Measurements from ENCODE around the gene SETD3.

SETD3 gene

DNA sequence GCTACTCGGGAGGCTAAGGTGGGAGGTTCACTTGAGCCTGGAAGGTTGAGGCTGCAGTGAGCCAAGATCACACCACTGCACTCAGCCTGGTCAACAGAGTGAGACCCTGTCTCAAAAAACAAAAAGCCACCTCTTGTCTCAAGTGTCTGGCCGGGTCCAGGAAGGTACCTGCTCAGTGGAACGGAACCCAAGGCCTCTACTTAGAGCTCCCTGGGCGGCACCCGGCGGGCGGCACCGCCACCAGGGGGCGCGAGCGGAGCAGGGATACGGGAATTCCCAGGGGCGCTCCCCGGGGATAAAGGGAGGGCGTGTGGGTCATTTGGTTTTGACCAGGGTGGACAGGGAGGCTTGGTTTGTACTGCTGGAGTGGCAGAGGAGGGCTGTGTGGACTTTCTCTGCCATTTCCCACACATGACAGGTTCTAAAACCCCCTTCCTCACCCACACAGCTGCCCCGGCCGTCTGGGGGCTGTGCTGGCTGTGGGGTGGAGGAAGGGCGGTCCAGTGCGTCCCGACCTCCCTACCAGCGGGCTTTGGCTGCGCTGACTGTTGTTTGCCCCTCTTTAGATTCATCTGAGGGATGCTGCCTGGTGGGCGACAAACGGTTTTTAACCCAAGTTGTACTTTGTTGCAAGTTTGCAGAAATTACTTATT, 91.4 kb downstream of the SETD3 start:
- DNase-seq = no peak

DNA sequence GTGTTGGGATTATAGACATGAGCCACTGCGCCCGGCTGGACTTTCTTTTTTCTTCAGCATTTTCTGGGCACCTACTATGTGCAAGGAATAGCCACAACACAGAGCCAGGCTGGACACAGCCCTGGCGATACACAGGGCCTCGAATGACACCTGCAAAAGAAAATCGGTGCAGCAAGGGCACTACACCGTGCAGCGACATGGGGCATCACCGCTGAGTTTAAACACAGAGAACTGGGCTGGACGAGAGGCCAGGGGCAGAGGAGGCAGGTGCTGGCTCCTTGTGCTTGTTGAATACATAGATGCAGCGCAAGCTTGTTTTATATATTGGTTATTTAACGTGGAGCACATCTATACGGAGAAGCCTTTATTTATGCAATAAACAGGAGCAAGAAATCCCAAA, 92.4 kb downstream of the SETD3 start:
- no peak for DNase-seq

DNA sequence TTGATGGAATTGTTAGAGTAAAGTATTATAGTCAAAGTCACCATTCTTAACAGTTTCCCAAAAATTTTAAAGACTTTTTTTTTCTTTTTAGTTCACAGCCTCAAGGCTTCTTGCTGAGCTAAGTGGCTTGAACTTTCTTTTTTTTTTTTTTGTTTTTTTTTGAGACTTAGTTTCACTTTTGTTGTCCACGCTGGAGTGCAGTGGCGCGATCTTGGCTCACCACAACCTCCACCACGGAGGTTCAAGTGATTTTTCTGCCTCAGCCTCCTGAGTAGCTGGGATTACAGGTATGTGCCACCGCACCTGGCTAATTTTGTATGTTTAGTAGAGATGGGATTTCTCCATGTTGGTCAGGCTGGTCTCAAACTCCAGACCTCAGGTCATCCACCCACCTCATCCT, 92.8 kb downstream of the SETD3 start:
- DNase-seq = no peak

GRCh38 chr14:99384450-99385417, 95.9 kb downstream of the SETD3 start:
- no peak for DNase-seq

DNA sequence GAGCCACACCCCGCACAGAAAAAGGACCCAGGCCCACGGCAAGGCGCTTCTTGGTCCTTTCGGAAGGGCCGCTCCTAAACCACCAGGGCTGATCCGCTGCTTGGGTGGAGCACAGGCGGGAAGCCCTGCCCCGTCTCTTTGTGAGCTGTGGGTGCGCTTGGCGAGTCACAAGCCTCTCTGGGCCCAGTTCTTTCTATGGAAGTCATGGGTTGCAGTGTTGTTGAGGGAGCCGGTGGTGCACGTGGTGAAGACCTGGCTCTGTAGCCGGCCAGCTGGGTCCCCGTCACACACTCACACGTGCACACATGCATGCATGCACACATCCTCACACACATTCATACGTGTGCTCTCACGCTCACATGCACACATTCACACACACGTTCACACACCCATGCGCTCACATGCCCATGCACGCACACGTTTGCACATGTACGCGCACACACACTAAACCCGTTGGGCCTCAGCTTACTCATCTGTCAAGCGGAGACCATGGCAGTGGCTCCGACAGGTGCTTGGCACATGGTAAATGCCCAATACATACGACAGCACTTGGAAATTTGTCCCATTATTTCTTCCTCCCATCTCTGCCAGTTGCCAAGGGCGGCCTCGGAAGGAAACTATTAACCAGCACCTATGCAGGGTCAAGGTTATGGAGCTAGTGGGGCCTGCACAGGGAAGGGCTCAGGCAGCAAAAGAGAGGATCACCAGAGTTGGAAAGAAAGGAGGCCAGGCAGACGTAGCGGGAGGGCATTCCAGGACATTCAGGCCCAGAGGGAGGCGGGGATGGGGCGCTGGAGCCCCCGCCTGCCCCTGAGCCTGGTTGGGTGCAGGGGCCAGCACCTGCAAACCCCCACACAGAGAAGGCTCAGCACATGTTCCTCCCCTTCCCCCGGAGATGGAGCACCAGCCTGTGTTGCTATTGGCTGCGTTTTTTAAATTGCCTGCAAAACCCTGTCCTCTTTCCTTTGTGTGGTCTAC, 96.9 kb downstream of the SETD3 start:
- no peak for DNase-seq

- DNase-seq = no peak
Observed at GRCh38 chr14:99382781-99383471, 97.7 kb downstream of the SETD3 start.

DNA sequence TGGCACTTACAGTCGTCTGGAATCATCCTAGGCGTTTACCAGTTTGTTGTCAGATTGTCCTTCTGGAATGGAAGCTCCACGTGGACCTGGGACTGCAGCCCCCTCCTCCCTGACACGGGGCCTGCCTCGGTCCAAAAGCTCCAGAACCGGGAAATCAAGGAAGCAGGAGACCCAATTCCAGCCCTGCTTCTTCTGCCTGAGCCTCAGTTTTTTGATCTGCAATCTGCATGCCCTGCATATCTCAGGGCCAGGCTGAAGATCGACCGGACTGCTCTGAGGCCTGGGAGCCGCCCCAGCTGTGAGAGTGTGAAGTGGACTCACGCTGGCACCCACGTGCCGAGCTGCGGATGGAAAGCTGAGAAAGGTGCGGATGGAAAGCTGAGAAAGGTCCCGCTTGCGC, 98.6 kb downstream of the SETD3 start:
- DNase-seq = no peak

DNA sequence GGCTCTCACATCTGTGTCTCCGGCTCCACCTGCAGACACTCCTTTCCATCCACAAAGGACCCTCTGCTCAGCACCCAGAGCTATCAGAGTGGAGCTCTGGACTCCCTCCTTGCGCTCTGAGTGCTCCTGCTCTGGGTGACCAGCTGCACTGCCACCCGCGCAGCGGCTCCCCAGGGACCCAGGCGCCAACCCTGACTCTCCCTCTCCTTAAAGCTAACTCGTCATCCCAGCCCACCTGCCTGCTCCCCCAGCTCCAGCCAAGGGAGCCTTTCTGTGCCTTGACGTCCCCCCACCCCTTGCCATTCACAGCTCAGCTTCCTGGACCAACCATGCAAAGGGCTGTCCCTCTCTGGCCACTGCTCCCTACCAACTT, 99.0 kb downstream of the SETD3 start:
- DNase-seq = no peak

- DNase-seq = no peak
Observed at GRCh38 chr14:99380991-99381687, 99.5 kb downstream of the SETD3 start.

DNA sequence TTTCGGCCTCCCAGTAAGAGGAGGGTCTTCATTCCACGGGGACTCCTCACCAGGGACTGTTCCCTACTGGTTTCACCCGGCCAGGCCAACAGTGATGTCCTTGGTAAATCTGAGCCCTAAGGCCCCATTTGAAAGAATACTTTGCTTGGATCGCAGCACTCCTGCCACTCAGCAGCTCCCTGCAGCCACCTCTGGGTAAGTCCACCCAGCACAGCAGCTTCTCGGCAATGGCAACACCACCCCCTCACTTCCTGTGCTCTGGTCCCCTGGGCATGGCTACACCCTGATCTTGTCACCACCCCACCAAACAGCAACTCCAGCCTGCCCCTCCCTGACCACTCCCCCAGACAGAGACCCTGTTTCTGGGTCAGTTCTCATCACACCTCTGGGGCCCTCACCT, 100.3 kb downstream of the SETD3 start:
- DNase-seq = no peak

DNA sequence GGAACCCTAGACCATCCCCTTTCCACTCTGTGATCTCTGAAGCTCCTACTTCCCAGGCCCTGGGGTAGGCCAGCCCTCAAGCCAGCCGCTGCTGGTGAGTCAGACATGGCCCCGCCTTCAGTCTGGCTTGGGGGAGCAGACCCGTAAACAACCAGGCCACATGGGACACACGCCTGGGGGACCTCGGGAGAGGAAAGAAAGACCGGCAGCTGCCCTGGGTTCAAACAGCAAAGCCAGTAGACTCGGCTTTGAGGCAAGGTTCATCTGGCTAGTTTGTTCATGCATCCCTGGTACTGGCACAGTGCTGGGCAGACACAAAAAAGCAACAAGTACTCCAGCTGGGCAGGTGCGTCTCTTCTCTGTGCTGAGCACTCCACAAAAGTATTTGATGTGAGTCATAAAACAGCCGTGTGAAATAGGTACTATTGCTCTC, 101.9 kb downstream of the SETD3 start:
- no peak for DNase-seq

GRCh38 chr14:99377951-99378350, 102.7 kb downstream of the SETD3 start:
- DNase-seq = no peak

DNA sequence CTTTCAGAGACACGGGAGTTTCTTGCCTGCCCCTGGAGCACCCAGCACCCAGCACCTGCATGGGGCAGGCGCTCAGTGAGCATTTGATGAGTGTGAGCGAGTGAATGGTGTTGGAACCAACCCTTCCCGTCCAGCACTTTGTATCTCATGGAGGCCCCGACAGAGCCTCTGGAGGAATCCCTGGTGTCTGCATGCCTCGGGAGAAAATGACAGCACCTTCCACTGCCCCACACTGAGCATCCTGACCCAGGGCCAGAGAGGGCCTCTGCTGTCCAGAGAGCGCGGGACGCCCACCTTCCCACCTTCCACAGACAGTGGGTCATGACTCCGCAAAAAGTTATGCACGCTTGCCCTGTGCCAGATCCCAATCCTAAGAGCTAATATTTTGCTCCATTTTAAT, 105.7 kb downstream of the SETD3 start:
- no peak for DNase-seq

GRCh38 chr14:99363616-99364290, 116.9 kb downstream of the SETD3 start:
- DNase-seq = no peak

GRCh38 chr14:99363051-99363450, 117.6 kb downstream of the SETD3 start:
- DNase-seq = no peak

GRCh38 chr14:99361596-99362215, 119.0 kb downstream of the SETD3 start:
- no peak for DNase-seq

GRCh38 chr14:99360774-99361595, 119.7 kb downstream of the SETD3 start:
- no peak for DNase-seq

GRCh38 chr14:99359906-99360305, 120.8 kb downstream of the SETD3 start:
- DNase-seq = no peak

DNA sequence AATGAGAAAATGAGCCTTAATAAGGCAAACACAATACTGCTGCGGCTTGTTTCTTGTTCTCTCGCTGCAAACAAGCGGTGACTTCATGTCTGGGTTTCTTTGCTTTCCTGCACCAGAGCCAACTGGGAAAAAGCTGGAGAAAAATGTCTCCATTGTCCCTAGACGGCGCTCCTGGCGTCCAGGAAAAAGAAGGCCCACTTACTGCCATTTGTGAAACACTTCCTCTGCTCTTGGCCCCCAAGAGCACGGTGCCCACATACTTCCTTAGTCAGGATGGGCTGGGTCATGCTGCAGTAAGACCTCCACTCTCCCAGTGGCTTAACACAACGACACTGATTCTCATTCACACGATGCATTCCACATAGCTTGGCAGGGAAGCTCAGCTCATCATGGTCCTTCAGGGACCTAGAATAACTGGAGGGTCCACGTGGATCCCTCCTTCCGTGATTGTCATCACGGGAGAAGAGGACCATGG, 122.7 kb downstream of the SETD3 start:
- DNase-seq = no peak

All from NCI-H2081 (cell line).